B cell (primary cell): ENCODE measurements around the gene RRAS2. TPM values are rescaled to one million over a fixed set of nuclear protein-coding genes. Genes with fewer than 3 reads are reported as not detected.

ENCODE experiments used
- ATAC-seq: fragments of 200-7000 bp; cut with Tn5 transposase; one replicate; pipeline ENCODE4 v1.10.0; 2021; ENCODE audit warnings: low read depth, mild to moderate bottlenecking, moderate number of reproducible peaks, moderate library complexity
- CTCF ChIA-PET: fragments of 350-600 bp; sonication (Branson Sonifier 250); formaldehyde crosslinking; loops from one replicate; lab custom pipeline; 2021; ENCODE audit warnings: antibody characterized with exemption, inconsistent platforms; lab: Charles Lee
- POLR2A ChIA-PET: fragments of 350-600 bp; sonication (Branson Sonifier 250); formaldehyde crosslinking; loops from one replicate; lab custom pipeline; 2021; ENCODE audit warnings: antibody characterized with exemption; lab: Charles Lee
- DNase-seq: peaks from one replicate; pipeline ENCODE4 v3.0.0; 2013
- H2AFZ ChIP-seq: 2 replicates; pipeline ENCODE4 v1.6.1; 2012; ENCODE audit warnings: mild to moderate bottlenecking, low read depth, low read length; ENCODE audit not compliant: insufficient read depth, poor library complexity, severe bottlenecking
- H3K27ac ChIP-seq, 2 donors: 1 replicate in 1 of 2; 2 replicates in 1 of 2; pipeline ENCODE4 v1.5.1; 2012 to 2013; ENCODE audit warnings: low read length in 2 of 2, mild to moderate bottlenecking in 2 of 2, moderate library complexity in 1 of 2
- H3K27me3 ChIP-seq, 4 experiments: fragments of 200-600 bp in 1 of 4; sonication (generic) in 1 of 4; replicated peaks in 1 of 4; 1 replicate in 2 of 4; 2 replicates in 2 of 4; pipeline versions ENCODE4 v1.6.1 to v1.7.0; 2013 to 2016; ENCODE audit warnings: low read length in 3 of 4, mild to moderate bottlenecking in 2 of 4, mixed read lengths in 1 of 4, moderate library complexity in 1 of 4; ENCODE audit not compliant: insufficient read depth in 4 of 4, control insufficient read depth in 3 of 4; ENCODE audit errors: control extremely low read depth in 1 of 4
- H3K36me3 ChIP-seq, 2 experiments: replicated peaks in 1 of 2; 1 replicate in 1 of 2; 2 replicates in 1 of 2; pipeline versions ENCODE4 v1.6.1 to v1.7.1; 2013; ENCODE audit warnings: low read length in 1 of 2; ENCODE audit not compliant: insufficient read depth in 2 of 2, control insufficient read depth in 1 of 2; ENCODE audit errors: control extremely low read depth in 1 of 2, extremely low read depth in 1 of 2
- H3K4me1 ChIP-seq, 2 donors: fragments of 200-600 bp in 1 of 2; sonication (generic) in 1 of 2; 1 replicate in 1 of 2; 2 replicates in 1 of 2; pipeline versions ENCODE4 v1.5.1 to v1.6.1; 2013 to 2017; ENCODE audit warnings: low read length in 2 of 2; ENCODE audit not compliant: control insufficient read depth in 2 of 2, insufficient read depth in 2 of 2
- H3K4me2 ChIP-seq: replicated peaks from 2 replicates; pipeline ENCODE3; 2012; ENCODE audit warnings: mild to moderate bottlenecking, low read depth, low read length; ENCODE audit not compliant: poor library complexity, severe bottlenecking
- H3K4me3 ChIP-seq, 5 experiments: fragments of 200-600 bp in 1 of 5; sonication (generic) in 1 of 5; 1 replicate in 3 of 5; 2 replicates in 2 of 5; pipeline versions ENCODE4 v1.5.1 to v1.7.0; 2011 to 2016; ENCODE audit warnings: low read length in 4 of 5, mild to moderate bottlenecking in 4 of 5, low read depth in 2 of 5, control low read depth in 1 of 5, moderate library complexity in 1 of 5; ENCODE audit not compliant: insufficient read depth in 1 of 5; ENCODE audit errors: control extremely low read depth in 1 of 5, extremely low read depth in 1 of 5
- H3K79me2 ChIP-seq: fragments of 200-600 bp; sonication (generic); one replicate; pipeline ENCODE4 v1.6.0; 2016; ENCODE audit warnings: low read length; ENCODE audit not compliant: control insufficient read depth, insufficient read depth
- H3K9ac ChIP-seq: fragments of 200-600 bp; sonication (generic); 2 replicates; pipeline ENCODE4 v1.6.1; 2017; ENCODE audit warnings: mild to moderate bottlenecking, low read length, moderate library complexity
- H3K9me3 ChIP-seq, 3 donors: one replicate each; pipeline versions ENCODE4 v1.6.1 to v1.7.1; 2013; ENCODE audit warnings: low read length in 2 of 3; ENCODE audit not compliant: control insufficient read depth in 2 of 3, insufficient read depth in 1 of 3; ENCODE audit errors: control extremely low read depth in 1 of 3
- H4K20me1 ChIP-seq: 2 replicates; pipeline ENCODE4 v1.6.0; 2012; ENCODE audit warnings: mild to moderate bottlenecking, low read length; ENCODE audit not compliant: insufficient read depth, control insufficient read depth, poor library complexity, severe bottlenecking
- H3K27ac Mint-ChIP-seq: one replicate; pipeline ENCODE4 v1.8.0; 2021; ENCODE audit warnings: mixed read lengths
- H3K27me3 Mint-ChIP-seq: one replicate; pipeline ENCODE4 v1.8.0; 2021; ENCODE audit warnings: mixed read lengths
- H3K4me1 Mint-ChIP-seq: one replicate; pipeline ENCODE4 v1.8.0; 2021; ENCODE audit warnings: mixed read lengths
- H3K4me3 Mint-ChIP-seq: one replicate; pipeline ENCODE4 v1.8.0; 2021; ENCODE audit warnings: mixed read lengths
- H3K9me3 Mint-ChIP-seq: one replicate; pipeline ENCODE4 v1.8.0; 2022; ENCODE audit warnings: mixed read lengths; ENCODE audit not compliant: insufficient read depth
- CTCF ChIP-seq: fragments of 200-600 bp; IDR thresholded peaks from one replicate; pipeline ENCODE4 v1.8.0; 2022; ENCODE audit warnings: antibody characterized with exemption, mild to moderate bottlenecking
- EZH2 ChIP-seq: IDR thresholded peaks from 2 replicates; pipeline ENCODE4 v1.6.1; 2012; ENCODE audit warnings: borderline replicate concordance, low read depth, mild to moderate bottlenecking, moderate library complexity, low read length; ENCODE audit not compliant: insufficient read depth, poor library complexity, severe bottlenecking
- WGBS: methylation state at CpG from one replicate; pipeline ENCODE4 v1.1.5; 2013; ENCODE audit warnings: missing lambda C conversion rate; ENCODE audit not compliant: insufficient coverage; 5-methylcytosine and 5-hydroxymethylcytosine counted together
- intact Hi-C: fragments of 100-400 bp; cut with micrococcal nuclease; formaldehyde crosslinking; loops from one replicate; pipeline ENCODE4 v1.10.0; 2022
- polyA plus RNA-seq: library from polyadenylated mRNA; depleted of rRNA; stranded (reverse); fragments of >200 nt; gene quantifications from 2 replicates; pipeline ENCODE4 v1.2.3, GENCODE V29; 2012
- total RNA-seq, 2 donors: library from RNA; stranded (reverse); fragments of 120-200 nt in 1 of 2; gene quantifications; 1 replicate in 1 of 2; 2 replicates in 1 of 2; pipeline versions ENCODE4 v1.2.3 to v1.2.4, GENCODE V29; 2013 to 2022

RRAS2 gene
- total and polyA plus RNA-seq, 2 donors (not counting 1 experiment from before 2014, with no cell fraction given) = 31.8 to 72.4 TPM

GRCh38 chr11:14318581-14318981 is 40.4 kb downstream of the RRAS2 start:
- ChIA-PET POLR2A (interaction anchor here (0.7 to 1.3 kb wide), 2 partner anchors 9 to 40 kb away, joined by 3 to 5 read pairs; no protein-coding TSS in a partner anchor), CTCF (interaction anchor here (0.5 to 5.0 kb wide), 8 partner anchors 10 to 70 kb away, joined by 3 to 34 read pairs (median 4); no protein-coding TSS in a partner anchor)
- Histone ChIP-seq H4K20me1 (no peaks in the 10 kb centered on the region), H3K9ac (no peak overlapping the region), H2AFZ (no peak overlapping the region), H3K27ac (peak overlapping the region in 1 of 2 donors; percentile 77), H3K4me1 (peaks cover 83 to 93% of the 10 kb centered on the region in 2 donors), H3K36me3 (no peaks in the 10 kb centered on the region), H3K79me2 (peaks cover 95% of the 10 kb centered on the region), H3K4me2 (peak overlapping the region; percentile 65), H3K4me3 (no peak overlapping the region), H3K9me3 (no peaks in the 10 kb centered on the region), H3K27me3 (no peaks in the 10 kb centered on the region)
- no CpG with 5 or more reads among the region's 1 CpG for WGBS
- peaks cover 88% of the 10 kb centered on the region for H3K4me1 Mint-ChIP-seq
- DNase-seq (no peak), ATAC-seq (no peak)
- TF ChIP-seq CTCF (no peak), EZH2 (no peak)
- H3K27ac Mint-ChIP-seq = peak overlapping the region; percentile 69
- intact Hi-C loops = loop anchor here (10.0 kb wide), 1 partner anchor 446 kb away; no protein-coding TSS in a partner anchor
- H3K9me3 Mint-ChIP-seq = no peaks in the 10 kb centered on the region
- no peaks in the 10 kb centered on the region for H3K27me3 Mint-ChIP-seq
- peak overlapping the region; percentile 73 for H3K4me3 Mint-ChIP-seq

- no peak overlapping the region for H2AFZ ChIP-seq
- no peaks in the 10 kb centered on the region for H3K36me3 ChIP-seq
- TF ChIP-seq CTCF = no peak
- no peak for TF ChIP-seq EZH2
- WGBS = 93% methylated on average over 2 of the region's 7 CpGs
- ChIA-PET POLR2A (no interaction called here), CTCF (interaction anchor here (0.8 to 2.1 kb wide), 2 partner anchors 14 to 17 kb away, joined by 3 to 6 read pairs; no protein-coding TSS in a partner anchor)
- no peaks in the 10 kb centered on the region for H3K27me3 ChIP-seq
- no peaks in the 10 kb centered on the region for H3K9me3 ChIP-seq
- H3K9me3 Mint-ChIP-seq = no peaks in the 10 kb centered on the region
- H3K27ac Mint-ChIP-seq = peak overlapping the region; percentile 69
- intact Hi-C loops = loop anchor here (10.0 kb wide), 1 partner anchor 447 kb away; no protein-coding TSS in a partner anchor
- ATAC-seq (no peak), DNase-seq (no peak)
- H3K27ac ChIP-seq = peak overlapping the region in 1 of 2 donors; percentile 77
- H3K79me2 ChIP-seq = peaks cover 95% of the 10 kb centered on the region
- H4K20me1 ChIP-seq = no peaks in the 10 kb centered on the region
- H3K9ac ChIP-seq = no peak overlapping the region
- H3K4me3 Mint-ChIP-seq = peak overlapping the region; percentile 73
- H3K4me1 Mint-ChIP-seq = peaks cover 88% of the 10 kb centered on the region
- H3K27me3 Mint-ChIP-seq = no peaks in the 10 kb centered on the region
- no peak overlapping the region for H3K4me3 ChIP-seq
- H3K4me2 ChIP-seq = peak overlapping the region; percentile 65
- H3K4me1 ChIP-seq = peaks cover 84 to 93% of the 10 kb centered on the region in 2 donors
Measured at GRCh38 chr11:14317659-14318325, 41.2 kb downstream of the RRAS2 start.
